Breast epithelium (tissue), 4 donors: Measurements from ENCODE around the gene ZIC5. TPM values are rescaled to one million over a fixed set of nuclear protein-coding genes. Genes with fewer than 3 reads are reported as not detected.
"Not testable (repeated sequence)": the region's sequence is repeated elsewhere in the genome, so short reads cannot be mapped to it uniquely, and the experiment has no call there.

ENCODE experiments used
- DNase-seq, 2 donors: peaks; one replicate each; pipeline ENCODE4 v3.0.0-alpha.2; 2019; ENCODE audit warnings: low spot score in 2 of 2
- H3K27ac ChIP-seq, 2 donors: fragments of 200-600 bp; sonication (generic) in 1 of 2; one replicate each; pipeline ENCODE4 v1.5.1; 2016 to 2019; ENCODE audit warnings: mild to moderate bottlenecking in 1 of 2
- H3K27me3 ChIP-seq, 2 donors: fragments of 200-600 bp; sonication (generic) in 1 of 2; one replicate each; pipeline versions ENCODE4 v1.5.1 to v1.6.0; 2017 to 2019; ENCODE audit warnings: control low read depth in 1 of 2, mild to moderate bottlenecking in 1 of 2
- H3K36me3 ChIP-seq: fragments of 200-600 bp; one replicate; pipeline ENCODE4 v1.5.1; 2019
- H3K4me1 ChIP-seq, 2 donors: fragments of 200-600 bp; sonication (generic); one replicate each; pipeline ENCODE4 v1.5.1; 2016 to 2019; ENCODE audit warnings: control low read depth in 1 of 2
- H3K4me3 ChIP-seq, 3 donors: fragments of 200-600 bp; sonication (generic); 1 replicate in 2 of 3; 2 replicates in 1 of 3; pipeline ENCODE4 v1.5.1; 2016 to 2019; ENCODE audit warnings: mild to moderate bottlenecking in 3 of 3, moderate library complexity in 2 of 3
- H3K9me3 ChIP-seq, 2 donors: fragments of 200-600 bp; sonication (generic) in 1 of 2; one replicate each; pipeline ENCODE4 v1.5.1; 2016 to 2019; ENCODE audit warnings: control low read depth in 1 of 2
- POLR2A ChIP-seq: fragments of 450-650 bp; IDR thresholded peaks from one replicate; pipeline ENCODE4 v1.6.1; 2016; ENCODE audit warnings: antibody characterized with exemption, mild to moderate bottlenecking, moderate library complexity
- POLR2AphosphoS5 ChIP-seq, 3 donors: sonication (generic); formaldehyde crosslinking; IDR thresholded peaks; one replicate each; pipeline ENCODE4 v1.6.1; 2017; ENCODE audit warnings: antibody characterized with exemption in 3 of 3
- intact Hi-C: fragments of 100-400 bp; cut with DNase I; formaldehyde crosslinking; loops from one replicate; pipeline ENCODE4 v1.15.1; 2023; ENCODE audit warnings: low total_unique reads
- total RNA-seq, 3 donors: library from RNA; depleted of rRNA; stranded (reverse); fragments of >200 nt; gene quantifications; one replicate each; pipeline ENCODE4 v1.1.0, GENCODE V29; 2016
- TF ChIP-seq, protein P1 (sequence below), 3 donors: fragments of 450-650 bp; IDR thresholded peaks; one replicate each; pipeline ENCODE4 v1.5.1; 2016 to 2017; ENCODE audit warnings: antibody characterized with exemption in 3 of 3, mild to moderate bottlenecking in 3 of 3, moderate library complexity in 3 of 3

ZIC5 gene
- total RNA-seq, 3 donors from 2014 or later, result not detected

- TF ChIP-seq POLR2A (no peak), POLR2AphosphoS5 (IDR thresholded peaks at IDR 0.05) (no peak)
- TF ChIP-seq, protein P1, sequence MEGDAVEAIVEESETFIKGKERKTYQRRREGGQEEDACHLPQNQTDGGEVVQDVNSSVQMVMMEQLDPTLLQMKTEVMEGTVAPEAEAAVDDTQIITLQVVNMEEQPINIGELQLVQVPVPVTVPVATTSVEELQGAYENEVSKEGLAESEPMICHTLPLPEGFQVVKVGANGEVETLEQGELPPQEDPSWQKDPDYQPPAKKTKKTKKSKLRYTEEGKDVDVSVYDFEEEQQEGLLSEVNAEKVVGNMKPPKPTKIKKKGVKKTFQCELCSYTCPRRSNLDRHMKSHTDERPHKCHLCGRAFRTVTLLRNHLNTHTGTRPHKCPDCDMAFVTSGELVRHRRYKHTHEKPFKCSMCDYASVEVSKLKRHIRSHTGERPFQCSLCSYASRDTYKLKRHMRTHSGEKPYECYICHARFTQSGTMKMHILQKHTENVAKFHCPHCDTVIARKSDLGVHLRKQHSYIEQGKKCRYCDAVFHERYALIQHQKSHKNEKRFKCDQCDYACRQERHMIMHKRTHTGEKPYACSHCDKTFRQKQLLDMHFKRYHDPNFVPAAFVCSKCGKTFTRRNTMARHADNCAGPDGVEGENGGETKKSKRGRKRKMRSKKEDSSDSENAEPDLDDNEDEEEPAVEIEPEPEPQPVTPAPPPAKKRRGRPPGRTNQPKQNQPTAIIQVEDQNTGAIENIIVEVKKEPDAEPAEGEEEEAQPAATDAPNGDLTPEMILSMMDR (IDR thresholded peaks at IDR 0.05), result no peak
- H3K9me3 ChIP-seq, result no peaks in the 10 kb centered on the region
- intact Hi-C loops, result no loop called here
- no peak overlapping the region for H3K27ac ChIP-seq
- H3K4me1 ChIP-seq, result peaks cover 7 to 20% of the 10 kb centered on the region in 2 donors
- H3K36me3 ChIP-seq, result no peaks in the 10 kb centered on the region
- H3K27me3 ChIP-seq, result peaks cover 5 to 47% of the 10 kb centered on the region in 2 donors
- DNase-seq, result no peak
- no peak overlapping the region for H3K4me3 ChIP-seq
Observed at GRCh38 chr13:99953138-99953755, 18.3 kb downstream of the ZIC5 start.

- DNase-seq, H3K9me3 ChIP-seq, H3K36me3 ChIP-seq, intact Hi-C loops, H3K27ac ChIP-seq, H3K4me3 ChIP-seq: not testable (repeated sequence)
- H3K27me3 ChIP-seq, result peaks cover 1 to 46% of the 10 kb centered on the region in 2 donors
- H3K4me1 ChIP-seq, result peaks cover 3 to 10% of the 10 kb centered on the region in 2 donors
Observed at GRCh38 chr13:99951666-99952065, 19.9 kb downstream of the ZIC5 start.

GRCh38 chr13:99949679-99950413, 21.7 kb downstream of the ZIC5 start:
- Histone ChIP-seq H3K9me3 (no peaks in the 10 kb centered on the region), H3K27ac (no peak overlapping the region), H3K4me1 (no peaks in the 10 kb centered on the region), H3K36me3 (no peaks in the 10 kb centered on the region), H3K4me3 (no peak overlapping the region), H3K27me3 (peaks cover 0 to 30% of the 10 kb centered on the region in 2 donors)
- intact Hi-C loops, result no loop called here
- DNase-seq, result no peak
- TF ChIP-seq POLR2AphosphoS5 (IDR thresholded peaks at IDR 0.05) (no peak), POLR2A (no peak)
- TF ChIP-seq, protein P1 (IDR thresholded peaks at IDR 0.05), result no peak

GRCh38 chr13:99948907-99949678, 22.5 kb downstream of the ZIC5 start:
- intact Hi-C loops, result no loop called here
- Histone ChIP-seq H3K36me3 (no peaks in the 10 kb centered on the region), H3K9me3 (no peaks in the 10 kb centered on the region), H3K4me3 (no peak overlapping the region), H3K27ac (no peak overlapping the region), H3K4me1 (no peaks in the 10 kb centered on the region), H3K27me3 (peaks cover 0 to 24% of the 10 kb centered on the region in 2 donors)
- TF ChIP-seq POLR2A, result no peak
- TF ChIP-seq, protein P1 (IDR thresholded peaks at IDR 0.05), result no peak
- no peak for TF ChIP-seq POLR2AphosphoS5 (IDR thresholded peaks at IDR 0.05)
- DNase-seq, result no peak

GRCh38 chr13:99948411-99948810, 23.2 kb downstream of the ZIC5 start:
- Histone ChIP-seq H3K4me3 (no peak overlapping the region), H3K36me3 (no peaks in the 10 kb centered on the region), H3K27ac (no peak overlapping the region), H3K9me3 (no peaks in the 10 kb centered on the region), H3K27me3 (peaks cover 0 to 24% of the 10 kb centered on the region in 2 donors), H3K4me1 (no peaks in the 10 kb centered on the region)
- intact Hi-C loops, result no loop called here
- no peak for DNase-seq
- TF ChIP-seq, protein P1 (IDR thresholded peaks at IDR 0.05), result no peak
- TF ChIP-seq POLR2A (no peak), POLR2AphosphoS5 (IDR thresholded peaks at IDR 0.05) (no peak)
